ENCODE measurements around the gene IDE. TPM values are rescaled to one million over a fixed set of nuclear protein-coding genes. Genes with fewer than 3 reads are reported as not detected.
"Not testable (repeated sequence)": the region's sequence is repeated elsewhere in the genome, so short reads cannot be mapped to it uniquely, and the experiment has no call there.

The IDE gene
- total RNA-seq, 2 experiments from 2014 or later, result 30.8 to 31.2 TPM

- H3K9me3 Mint-ChIP-seq, result no peaks in the 10 kb centered on the region
- H3K27ac Mint-ChIP-seq, result no peak overlapping the region
- intact Hi-C loops (cut with micrococcal nuclease), result no loop called here
- CTCF ChIA-PET, result no interaction called here
- H3K4me3 Mint-ChIP-seq, result no peak overlapping the region
- no peaks in the 10 kb centered on the region for H3K27me3 Mint-ChIP-seq (ENCODE audit: low read depth)
- no peak for DNase-seq
- H3K36me3 Mint-ChIP-seq (ENCODE audit: low read depth), result peaks cover 9% of the 10 kb centered on the region
- H3K4me1 Mint-ChIP-seq (ENCODE audit: low read depth), result no peaks in the 10 kb centered on the region
Observed at GRCh38 chr10:92475357-92475868, 98.5 kb downstream of the IDE start.

GRCh38 chr10:92470026-92470425 is 103.9 kb downstream of the IDE start:
- H3K9me3 Mint-ChIP-seq, result no peaks in the 10 kb centered on the region
- DNase-seq, result no peak
- intact Hi-C loops (cut with micrococcal nuclease), result no loop called here
- peaks cover 22% of the 10 kb centered on the region for H3K36me3 Mint-ChIP-seq (ENCODE audit: low read depth)
- H3K27ac Mint-ChIP-seq, result no peak overlapping the region
- CTCF ChIA-PET, result no interaction called here
- H3K4me3 Mint-ChIP-seq, result no peak overlapping the region
- H3K4me1 Mint-ChIP-seq (ENCODE audit: low read depth), result no peaks in the 10 kb centered on the region
- H3K27me3 Mint-ChIP-seq (ENCODE audit: low read depth), result no peaks in the 10 kb centered on the region

GRCh38 chr10:92464364-92464763 is 109.5 kb downstream of the IDE start:
- H3K27ac Mint-ChIP-seq, result no peak overlapping the region
- H3K4me1 Mint-ChIP-seq (ENCODE audit: low read depth), result no peaks in the 10 kb centered on the region
- intact Hi-C loops (cut with micrococcal nuclease), result no loop called here
- peaks cover 31% of the 10 kb centered on the region for H3K36me3 Mint-ChIP-seq (ENCODE audit: low read depth)
- DNase-seq, result no peak
- H3K9me3 Mint-ChIP-seq, result no peaks in the 10 kb centered on the region
- no peak overlapping the region for H3K4me3 Mint-ChIP-seq
- no peaks in the 10 kb centered on the region for H3K27me3 Mint-ChIP-seq (ENCODE audit: low read depth)
- CTCF ChIA-PET, result interaction anchor here (0.6 to 1.3 kb wide), 2 partner anchors 197 to 377 kb away, joined by 3 to 6 read pairs; no protein-coding TSS in a partner anchor

- DNase-seq, result no peak
- H3K4me3 Mint-ChIP-seq, result no peak overlapping the region
- no peaks in the 10 kb centered on the region for H3K9me3 Mint-ChIP-seq
- CTCF ChIA-PET, result interaction anchor here (0.7 kb wide), 1 partner anchor 27 kb away, joined by 3 read pairs; no protein-coding TSS in a partner anchor
- intact Hi-C loops (cut with micrococcal nuclease), result no loop called here
- no peaks in the 10 kb centered on the region for H3K4me1 Mint-ChIP-seq (ENCODE audit: low read depth)
- H3K36me3 Mint-ChIP-seq (ENCODE audit: low read depth), result peaks cover 23% of the 10 kb centered on the region
- H3K27me3 Mint-ChIP-seq (ENCODE audit: low read depth), result no peaks in the 10 kb centered on the region
- H3K27ac Mint-ChIP-seq, result no peak overlapping the region
Observed at GRCh38 chr10:92463582-92463981, 110.3 kb downstream of the IDE start.

- not testable (repeated sequence) for H3K27ac Mint-ChIP-seq; H3K4me3 Mint-ChIP-seq; H3K27me3 Mint-ChIP-seq (ENCODE audit: low read depth)
Observed at GRCh38 chr10:92454955-92455354, 118.9 kb downstream of the IDE start.

GRCh38 chr10:92452313-92452712 is 121.6 kb downstream of the IDE start:
- peaks cover 19% of the 10 kb centered on the region for H3K36me3 Mint-ChIP-seq (ENCODE audit: low read depth)
- H3K4me1 Mint-ChIP-seq (ENCODE audit: low read depth), result no peaks in the 10 kb centered on the region
- H3K27ac Mint-ChIP-seq, result no peak overlapping the region
- no peaks in the 10 kb centered on the region for H3K27me3 Mint-ChIP-seq (ENCODE audit: low read depth)
- CTCF ChIA-PET, result no interaction called here
- H3K9me3 Mint-ChIP-seq, result no peaks in the 10 kb centered on the region
- intact Hi-C loops (cut with micrococcal nuclease), result no loop called here
- no peak overlapping the region for H3K4me3 Mint-ChIP-seq
- no peak for DNase-seq

More at GRCh38 chr10:92454955-92455354, 118.9 kb downstream of the IDE start:
- H3K9me3 Mint-ChIP-seq; intact Hi-C loops (cut with micrococcal nuclease); DNase-seq; CTCF ChIA-PET; H3K4me1 Mint-ChIP-seq (ENCODE audit: low read depth): not testable (repeated sequence)
- H3K36me3 Mint-ChIP-seq (ENCODE audit: low read depth), result peaks cover 11% of the 10 kb centered on the region

GRCh38 chr10:92451431-92451830 is 122.5 kb downstream of the IDE start:
- DNase-seq, result no peak
- CTCF ChIA-PET, result interaction anchor here (0.5 kb wide), 1 partner anchor 87 kb away, joined by 4 read pairs; no protein-coding TSS in a partner anchor
- Mint-ChIP-seq H3K27me3 (ENCODE audit: low read depth) (no peaks in the 10 kb centered on the region), H3K27ac (no peak overlapping the region), H3K9me3 (no peaks in the 10 kb centered on the region), H3K4me1 (ENCODE audit: low read depth) (no peaks in the 10 kb centered on the region), H3K4me3 (no peak overlapping the region), H3K36me3 (ENCODE audit: low read depth) (peaks cover 19% of the 10 kb centered on the region)
- intact Hi-C loops (cut with micrococcal nuclease), result no loop called here

GRCh38 chr10:92450896-92451295 is 123.0 kb downstream of the IDE start:
- peaks cover 19% of the 10 kb centered on the region for H3K36me3 Mint-ChIP-seq (ENCODE audit: low read depth)

GRCh38 chr10:92440578-92440977 is 133.3 kb downstream of the IDE start:
- no peak for DNase-seq
- Mint-ChIP-seq H3K36me3 (ENCODE audit: low read depth) (no peaks in the 10 kb centered on the region), H3K27ac (no peak overlapping the region), H3K4me1 (ENCODE audit: low read depth) (no peaks in the 10 kb centered on the region), H3K27me3 (ENCODE audit: low read depth) (no peaks in the 10 kb centered on the region), H3K9me3 (no peaks in the 10 kb centered on the region), H3K4me3 (no peak overlapping the region)
- CTCF ChIA-PET, result no interaction called here
- intact Hi-C loops (cut with micrococcal nuclease), result no loop called here

More at GRCh38 chr10:92450896-92451295, 123.0 kb downstream of the IDE start:
- CTCF ChIA-PET, result interaction anchor here (0.5 kb wide), 1 partner anchor 87 kb away, joined by 4 read pairs; no protein-coding TSS in a partner anchor
- Mint-ChIP-seq H3K27ac (no peak overlapping the region), H3K9me3 (no peaks in the 10 kb centered on the region), H3K4me3 (no peak overlapping the region), H3K27me3 (ENCODE audit: low read depth) (no peaks in the 10 kb centered on the region), H3K4me1 (ENCODE audit: low read depth) (no peaks in the 10 kb centered on the region)
- DNase-seq, result no peak
- intact Hi-C loops (cut with micrococcal nuclease), result no loop called here

- H3K27ac Mint-ChIP-seq, result no peak overlapping the region
- H3K27me3 Mint-ChIP-seq (ENCODE audit: low read depth), result no peaks in the 10 kb centered on the region
- DNase-seq, result no peak
- no peaks in the 10 kb centered on the region for H3K4me1 Mint-ChIP-seq (ENCODE audit: low read depth)
- CTCF ChIA-PET, result no interaction called here
- intact Hi-C loops (cut with micrococcal nuclease), result loop anchor here (10.0 kb wide), 1 partner anchor 143 kb away; the partner anchor contains the start of genes CPEB3 and MARCHF5
- H3K36me3 Mint-ChIP-seq (ENCODE audit: low read depth), result no peaks in the 10 kb centered on the region
- H3K9me3 Mint-ChIP-seq, result no peaks in the 10 kb centered on the region
- H3K4me3 Mint-ChIP-seq, result no peak overlapping the region
Observed at GRCh38 chr10:92438220-92438619, 135.7 kb downstream of the IDE start.

- no peaks in the 10 kb centered on the region for H3K9me3 Mint-ChIP-seq
- H3K4me1 Mint-ChIP-seq (ENCODE audit: low read depth), result no peaks in the 10 kb centered on the region
- no peak overlapping the region for H3K4me3 Mint-ChIP-seq
- DNase-seq, result no peak
- no peak overlapping the region for H3K27ac Mint-ChIP-seq
- CTCF ChIA-PET, result interaction anchor here (0.6 to 1.1 kb wide), 3 partner anchors 11 to 374 kb away, joined by 3 to 5 read pairs (median 4); no protein-coding TSS in a partner anchor
- no peaks in the 10 kb centered on the region for H3K36me3 Mint-ChIP-seq (ENCODE audit: low read depth)
- no peaks in the 10 kb centered on the region for H3K27me3 Mint-ChIP-seq (ENCODE audit: low read depth)
- intact Hi-C loops (cut with micrococcal nuclease), result loop anchor here (10.0 kb wide), 1 partner anchor 142 kb away; the partner anchor contains the start of genes CPEB3 and MARCHF5
Observed at GRCh38 chr10:92436611-92437010, 137.3 kb downstream of the IDE start.

GRCh38 chr10:92436065-92436464 is 137.8 kb downstream of the IDE start:
- H3K9me3 Mint-ChIP-seq; DNase-seq; H3K4me1 Mint-ChIP-seq (ENCODE audit: low read depth); H3K36me3 Mint-ChIP-seq (ENCODE audit: low read depth); H3K4me3 Mint-ChIP-seq; H3K27me3 Mint-ChIP-seq (ENCODE audit: low read depth); H3K27ac Mint-ChIP-seq: not testable (repeated sequence)
- intact Hi-C loops (cut with micrococcal nuclease), result loop anchor here (10.0 kb wide), 1 partner anchor 141 kb away; the partner anchor contains the start of genes CPEB3 and MARCHF5
- CTCF ChIA-PET, result interaction anchor here (0.6 to 1.1 kb wide), 4 partner anchors 11 to 374 kb away, joined by 3 to 5 read pairs (median 4); no protein-coding TSS in a partner anchor

- H3K4me3 Mint-ChIP-seq, result no peak overlapping the region
- no peak overlapping the region for H3K27ac Mint-ChIP-seq
- intact Hi-C loops (cut with micrococcal nuclease), result loop anchor here (2.0 to 10.0 kb wide), 2 partner anchors 140 to 522 kb away; partner anchors contain the start of genes CPEB3 and MARCHF5
- no peaks in the 10 kb centered on the region for H3K27me3 Mint-ChIP-seq (ENCODE audit: low read depth)
- H3K9me3 Mint-ChIP-seq, result no peaks in the 10 kb centered on the region
- DNase-seq, result no peak
- no peaks in the 10 kb centered on the region for H3K4me1 Mint-ChIP-seq (ENCODE audit: low read depth)
- CTCF ChIA-PET, result interaction anchor here (0.6 to 1.5 kb wide), 6 partner anchors 14 to 675 kb away, joined by 3 to 4 read pairs (median 4); no protein-coding TSS in a partner anchor
- no peaks in the 10 kb centered on the region for H3K36me3 Mint-ChIP-seq (ENCODE audit: low read depth)
Observed at GRCh38 chr10:92434385-92434784, 139.5 kb downstream of the IDE start.
